ENCODE measurements around the gene B4GALT4. TPM values are rescaled to one million over a fixed set of nuclear protein-coding genes. Genes with fewer than 3 reads are reported as not detected.

The B4GALT4 gene, protein sequence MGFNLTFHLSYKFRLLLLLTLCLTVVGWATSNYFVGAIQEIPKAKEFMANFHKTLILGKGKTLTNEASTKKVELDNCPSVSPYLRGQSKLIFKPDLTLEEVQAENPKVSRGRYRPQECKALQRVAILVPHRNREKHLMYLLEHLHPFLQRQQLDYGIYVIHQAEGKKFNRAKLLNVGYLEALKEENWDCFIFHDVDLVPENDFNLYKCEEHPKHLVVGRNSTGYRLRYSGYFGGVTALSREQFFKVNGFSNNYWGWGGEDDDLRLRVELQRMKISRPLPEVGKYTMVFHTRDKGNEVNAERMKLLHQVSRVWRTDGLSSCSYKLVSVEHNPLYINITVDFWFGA
- total RNA-seq (2022; extraction: Qiagen RNA extraction; ENCODE audit: low read depth): 88.3 to 123 TPM (median 119 TPM) in 5 replicates

DNA sequence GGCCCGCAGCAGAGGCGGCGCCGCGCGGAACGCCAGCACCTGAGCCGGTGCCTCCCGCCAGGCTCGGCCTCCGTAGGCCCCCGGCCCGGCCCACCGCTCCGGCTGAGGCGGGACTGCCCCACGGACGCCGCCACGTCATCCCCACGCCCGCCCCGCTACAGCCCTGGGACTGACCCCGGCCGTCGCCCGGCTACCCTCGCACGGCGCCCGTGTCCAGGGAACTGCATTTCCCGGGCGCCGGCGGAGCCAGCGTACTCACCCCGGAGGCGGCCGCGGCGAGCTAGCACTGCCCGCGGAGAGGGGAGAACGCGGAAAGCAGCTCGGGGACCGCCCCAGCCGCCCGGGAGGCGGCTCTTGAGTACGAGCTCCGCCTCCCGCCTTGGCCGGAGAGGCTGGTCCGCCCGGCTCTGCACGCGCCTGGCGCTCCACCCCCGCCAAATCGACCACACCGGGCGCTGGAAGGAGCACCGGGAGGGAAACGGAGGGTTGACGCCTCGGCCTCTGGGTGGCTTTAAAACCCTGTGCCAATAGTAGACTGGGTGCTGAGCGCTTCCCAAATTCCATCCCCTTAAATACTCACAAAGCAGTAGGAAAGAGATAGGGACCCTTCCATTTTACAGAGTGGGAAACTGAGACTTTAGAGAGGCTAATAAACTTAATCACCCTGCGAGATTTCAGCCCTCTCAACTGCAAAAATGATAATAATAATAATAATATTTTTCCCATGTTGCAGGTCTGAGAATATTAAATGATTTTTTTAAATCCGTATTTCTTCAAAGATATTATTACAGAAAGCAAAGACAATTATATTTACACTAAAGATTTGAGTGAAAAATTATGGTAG, at the start of gene B4GALT4:
B4GALT4 (minus strand) TSS at position 288 of the 844 bp plus-strand sequence. CDS start 10,779 bp downstream, outside the sequence.

DNA sequence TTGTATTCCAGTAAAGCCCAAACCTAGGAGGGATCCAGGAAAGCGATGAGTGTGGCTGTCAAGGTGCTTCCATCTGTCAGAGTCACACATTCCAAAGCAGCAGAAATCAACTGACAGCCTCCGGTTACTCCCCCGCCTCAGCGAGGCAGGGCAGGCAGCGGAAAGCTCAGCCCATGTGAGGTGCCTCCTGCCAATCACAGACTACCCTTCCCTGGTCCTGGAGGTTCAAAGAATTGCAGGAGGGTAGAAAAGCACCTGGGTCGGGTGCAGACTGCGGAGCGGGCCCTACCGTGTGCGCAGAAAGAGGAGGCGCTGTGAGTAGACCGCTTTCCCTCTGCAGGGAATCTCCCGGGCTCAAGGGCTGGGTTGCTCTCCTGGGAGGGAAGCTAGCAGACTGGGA, 67.4 kb downstream of the B4GALT4 start, which contains the start of gene UPK1B:
UPK1B (plus strand) TSS at position 274 of the 400 bp plus-strand sequence. CDS start 13,144 bp downstream, outside the sequence.

Other genes starting within 250 kb of the B4GALT4 start
- 3.8 to 5.6 TPM (median 4.9 TPM) in 5 replicates for gene IGSF11, start 206.0 kb downstream of the B4GALT4 start, total RNA-seq (2022; extraction: Qiagen RNA extraction; ENCODE audit: low read depth)
- gene TEX55, start 94.7 kb downstream of the B4GALT4 start, total RNA-seq (2022; extraction: Qiagen RNA extraction; ENCODE audit: low read depth): not detected in 5 replicates
- 9.3 to 14.5 TPM (median 12.9 TPM) in 5 replicates for gene UPK1B, start 67.3 kb downstream of the B4GALT4 start, total RNA-seq (2022; extraction: Qiagen RNA extraction; ENCODE audit: low read depth)
- gene ARHGAP31, start 53.5 kb upstream of the B4GALT4 start, total RNA-seq (2022; extraction: Qiagen RNA extraction; ENCODE audit: low read depth): 0.85 to 1.3 TPM (median 1.3 TPM) in 5 replicates
- 24.4 to 27.4 TPM (median 25.3 TPM) in 5 replicates for gene TMEM39A, start 222.7 kb upstream of the B4GALT4 start, total RNA-seq (2022; extraction: Qiagen RNA extraction; ENCODE audit: low read depth)
- gene POGLUT1, start 228.1 kb upstream of the B4GALT4 start, total RNA-seq (2022; extraction: Qiagen RNA extraction; ENCODE audit: low read depth): 7.9 to 9.3 TPM (median 8.3 TPM) in 5 replicates